D341Med (cell line): ENCODE measurements around the gene ENSA.
"Not testable (repeated sequence)": the region's sequence is repeated elsewhere in the genome, so short reads cannot be mapped to it uniquely, and the experiment has no call there.

Experiments used
- DNase-seq: peaks from one replicate; pipeline ENCODE4 v3.0.0; 2012; ENCODE audit warnings: low spot score

The ENSA gene, protein sequence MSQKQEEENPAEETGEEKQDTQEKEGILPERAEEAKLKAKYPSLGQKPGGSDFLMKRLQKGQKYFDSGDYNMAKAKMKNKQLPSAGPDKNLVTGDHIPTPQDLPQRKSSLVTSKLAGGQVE

DNA sequence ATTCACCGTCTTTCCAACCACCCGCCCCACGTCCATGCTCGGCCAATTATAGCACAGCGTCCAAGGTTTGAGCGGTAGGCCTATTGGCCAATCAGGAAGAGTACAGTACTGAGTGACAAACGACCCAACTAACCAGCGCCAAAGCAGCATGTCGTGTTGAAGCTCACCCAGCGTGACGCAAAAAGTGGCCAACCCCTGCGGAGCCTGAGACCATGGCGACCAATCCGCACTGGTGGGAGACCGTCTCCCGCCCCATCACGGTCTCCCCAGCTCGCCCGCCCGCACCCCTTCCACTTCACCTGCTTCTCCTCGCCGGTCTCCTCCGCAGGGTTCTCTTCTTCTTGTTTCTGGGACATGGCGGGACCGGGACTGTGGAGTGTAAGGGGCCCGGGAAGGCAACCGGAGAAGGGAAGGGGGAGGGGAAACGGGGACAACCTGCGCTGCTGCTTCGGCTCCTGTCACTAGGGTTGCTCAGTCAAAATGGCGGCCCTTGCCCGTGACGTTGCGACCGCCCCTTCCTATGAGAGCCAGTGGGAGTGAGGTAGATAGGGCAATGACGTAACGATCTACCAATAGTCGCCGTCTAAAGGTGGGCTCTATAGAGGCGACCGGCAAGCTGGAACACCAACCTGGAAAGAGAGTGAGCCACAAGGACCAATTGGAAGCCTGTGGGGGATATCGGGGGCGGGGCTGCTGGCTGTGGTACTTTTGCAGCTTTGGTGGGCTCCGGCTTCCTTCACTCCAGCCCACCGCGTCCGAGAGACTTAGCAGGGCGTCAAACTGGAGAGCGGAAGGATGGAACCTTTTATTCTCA, at the start of gene ENSA:
TSS of gene ENSA (minus strand) at position 498 of the 814 bp plus-strand sequence. CDS start at position 356, 142 bp downstream.
- DNase-seq: peak; percentile 95

DNA sequence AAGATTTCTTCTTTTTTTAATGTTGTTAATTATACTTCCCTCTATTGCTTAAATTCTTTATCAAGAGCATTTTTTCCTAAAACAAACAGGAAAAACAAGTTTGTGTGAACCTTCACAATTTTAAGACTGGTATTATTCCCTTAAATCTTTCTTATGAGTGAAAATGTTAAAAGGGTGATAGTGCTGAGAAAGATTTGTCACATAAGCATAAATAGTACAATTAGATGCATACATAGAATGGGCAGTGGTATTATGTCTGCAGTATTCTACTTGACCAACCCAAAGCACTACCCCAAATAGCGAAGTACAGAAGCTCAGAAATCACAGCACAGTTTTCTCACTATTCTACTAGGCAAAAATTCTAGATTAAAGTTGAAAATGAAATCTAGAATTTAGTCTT, 49.6 kb upstream of the ENSA start:
- DNase-seq: no peak

DNA sequence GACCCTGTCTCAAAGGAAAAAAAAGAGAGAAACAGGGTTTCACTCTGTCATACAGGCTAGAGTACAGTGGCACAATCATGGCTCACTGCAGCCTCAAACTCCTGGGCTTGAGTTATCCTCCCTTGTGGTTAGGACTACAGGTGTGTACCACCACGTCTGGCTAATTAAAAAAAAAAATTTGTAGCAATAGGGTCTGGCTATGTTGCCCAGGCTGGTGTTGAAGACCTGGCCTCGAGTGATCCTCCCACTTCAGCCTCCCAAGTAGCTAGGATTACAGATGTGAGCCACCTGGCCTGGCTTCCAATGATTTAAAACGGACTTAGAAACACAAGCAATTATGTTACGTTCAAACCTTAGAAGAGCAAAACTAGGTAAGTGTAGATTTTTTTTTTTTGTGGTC, 45.5 kb upstream of the ENSA start:
- DNase-seq: no peak

DNA sequence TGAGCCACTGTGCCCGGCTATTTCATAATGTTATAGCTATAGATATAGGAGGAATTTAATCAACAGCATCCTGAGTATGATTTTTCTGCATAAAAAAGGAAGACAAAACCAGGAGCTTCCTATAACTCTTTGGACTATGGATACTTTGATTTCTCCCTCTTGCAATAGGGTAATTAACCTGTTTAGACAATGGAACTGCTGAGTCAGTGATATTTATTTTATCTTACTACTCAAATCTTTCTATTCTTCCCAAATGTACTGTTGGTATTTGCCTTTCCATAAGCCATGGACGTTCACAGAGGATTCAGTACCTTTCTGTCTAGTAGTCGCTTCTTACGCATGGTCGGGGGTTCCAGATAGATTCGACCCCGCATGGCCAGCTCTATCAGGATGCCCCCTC, 33.9 kb upstream of the ENSA start:
- no peak for DNase-seq

DNA sequence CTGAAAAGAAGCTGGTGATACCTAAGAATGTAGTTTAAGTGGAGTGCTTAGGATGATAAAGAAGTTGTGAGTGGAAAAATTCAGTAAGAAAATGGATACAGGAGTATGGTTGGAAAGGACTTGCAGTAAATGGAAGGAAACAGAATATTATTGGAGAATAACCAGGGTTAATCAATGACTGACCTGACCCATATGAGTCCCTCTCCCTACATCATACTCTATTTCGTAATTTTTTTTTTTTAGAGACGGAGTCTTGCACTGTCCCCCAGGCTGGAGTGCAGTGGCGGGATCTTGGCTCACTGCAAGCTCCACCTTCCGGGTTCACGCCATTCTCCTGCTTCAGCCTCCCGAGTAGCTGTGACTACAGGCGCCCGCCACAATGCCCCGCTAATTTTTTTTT, 33.4 kb upstream of the ENSA start:
- DNase-seq: no peak

DNA sequence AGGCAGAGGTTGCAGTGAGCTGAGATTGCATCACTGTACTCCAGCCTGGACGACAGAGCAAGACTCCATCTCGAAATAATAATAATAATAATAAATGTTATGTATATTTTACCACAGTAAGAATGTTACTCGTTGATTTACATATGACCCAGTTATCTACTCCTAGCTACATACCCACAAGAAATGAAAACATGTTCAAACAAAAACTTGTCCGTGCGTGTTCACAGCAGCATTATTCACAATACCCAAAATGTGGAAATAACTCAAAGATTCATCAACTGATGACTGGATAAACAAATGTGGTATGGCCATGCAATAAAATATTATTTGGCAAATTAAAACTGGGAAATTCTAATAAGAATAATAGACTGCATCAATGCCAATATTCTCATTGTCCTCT, 31.7 kb upstream of the ENSA start:
- DNase-seq: no peak

DNA sequence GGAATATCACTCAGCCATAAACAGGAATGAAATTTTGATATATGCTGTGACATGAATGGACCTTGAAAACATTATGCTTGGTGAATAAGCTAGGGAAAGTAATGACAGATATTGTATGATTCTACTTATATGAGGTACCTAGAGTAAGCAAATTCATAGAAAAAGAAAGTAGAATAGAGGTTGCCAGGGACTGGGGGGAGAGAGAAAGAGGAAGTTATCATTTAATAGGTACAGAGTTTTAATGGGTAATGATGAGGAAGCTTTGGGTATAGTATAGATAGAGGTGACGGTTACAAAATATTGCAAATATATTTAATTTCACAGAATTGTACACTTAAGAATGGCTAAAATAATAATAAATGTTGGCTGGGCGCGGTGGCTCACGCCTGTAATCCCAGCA, 31.2 kb upstream of the ENSA start:
- DNase-seq: no peak

DNA sequence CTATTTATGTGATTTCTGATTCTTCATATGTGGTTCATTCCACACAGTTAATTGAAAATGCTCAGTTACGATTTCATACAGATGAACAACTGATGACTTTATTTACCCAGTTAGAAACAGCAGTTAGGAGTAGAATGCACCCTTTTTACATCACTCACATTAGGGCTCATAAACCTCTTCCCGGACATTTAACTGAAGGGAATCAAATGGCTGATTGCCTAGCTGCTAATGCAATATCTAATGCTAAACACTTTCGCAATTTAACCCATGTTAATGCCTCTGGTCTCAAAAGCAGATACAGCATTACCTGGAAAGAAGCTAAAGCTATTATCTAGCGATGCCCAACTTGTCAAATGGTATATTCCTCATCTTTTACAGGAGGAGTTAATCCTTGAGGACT, 27.7 kb upstream of the ENSA start:
- not testable (repeated sequence) for DNase-seq

DNA sequence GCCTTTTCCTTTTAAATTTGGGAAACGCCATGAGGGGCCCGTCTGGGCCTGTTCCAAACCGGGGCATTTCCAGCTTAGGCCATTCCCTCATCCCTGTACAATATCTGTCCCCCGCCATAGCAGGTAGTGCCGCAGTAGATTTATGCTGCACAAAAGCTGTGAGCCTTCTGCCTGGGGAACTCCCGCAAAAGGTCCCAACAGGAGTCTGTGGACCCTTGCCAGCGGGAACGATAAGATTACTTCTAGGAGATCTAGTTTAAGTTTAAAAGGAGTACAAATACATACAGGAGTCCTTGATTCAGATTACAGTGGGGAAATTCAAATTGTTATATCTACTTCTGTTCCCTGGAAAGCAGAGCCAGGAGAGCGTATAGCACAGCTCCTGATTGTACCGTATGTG, 25.2 kb upstream of the ENSA start:
- not testable (repeated sequence) for DNase-seq

DNA sequence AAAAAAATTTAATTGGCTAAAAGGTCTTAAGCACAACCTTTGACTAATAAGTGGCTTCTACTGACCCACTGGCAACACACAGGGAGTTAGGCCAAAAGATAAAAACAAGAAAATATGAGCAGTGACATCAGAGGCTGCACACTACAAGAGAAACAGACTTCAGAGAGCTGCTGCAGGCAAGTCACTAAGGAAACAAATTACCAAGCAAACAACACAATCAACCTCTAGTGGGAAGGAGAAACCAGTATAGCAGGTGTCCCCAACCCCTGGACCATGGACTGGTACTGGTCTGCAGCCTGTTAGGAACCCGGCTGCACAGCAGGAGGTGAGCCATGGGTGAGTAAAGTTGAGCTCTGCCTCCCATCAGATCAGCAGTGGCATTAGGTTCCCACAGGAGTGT, 20.8 kb upstream of the ENSA start:
- no peak for DNase-seq

DNA sequence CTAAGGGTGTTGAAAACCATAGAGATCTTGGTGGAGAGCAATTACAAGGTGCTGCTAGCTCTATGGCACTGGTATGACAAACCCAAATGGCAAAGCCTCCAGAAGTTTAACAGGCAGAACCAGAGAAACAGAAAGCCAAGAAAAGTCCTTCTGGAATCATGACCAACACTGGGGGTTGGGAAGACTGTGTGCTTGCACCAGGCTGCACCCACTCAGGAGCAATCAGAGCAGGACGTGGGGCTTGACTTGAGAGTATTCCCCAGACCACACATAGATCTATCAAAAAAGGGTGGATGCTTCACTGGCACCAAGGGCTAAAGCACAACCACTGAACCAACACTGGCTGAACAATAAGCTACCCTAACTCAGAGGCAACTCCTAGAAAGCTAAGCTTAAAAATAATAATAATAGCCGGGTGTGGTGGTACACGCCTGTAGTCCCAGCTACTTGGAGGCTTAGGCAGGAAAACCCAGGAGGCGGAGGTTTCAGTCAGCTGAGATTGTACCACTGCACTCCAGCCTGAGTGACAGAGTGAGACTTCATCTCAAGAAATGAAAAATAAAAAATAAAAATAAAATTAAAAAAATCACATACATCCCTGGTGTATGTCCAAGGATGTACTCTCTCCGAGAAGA, 20.1 kb upstream of the ENSA start:
- no peak for DNase-seq

DNA sequence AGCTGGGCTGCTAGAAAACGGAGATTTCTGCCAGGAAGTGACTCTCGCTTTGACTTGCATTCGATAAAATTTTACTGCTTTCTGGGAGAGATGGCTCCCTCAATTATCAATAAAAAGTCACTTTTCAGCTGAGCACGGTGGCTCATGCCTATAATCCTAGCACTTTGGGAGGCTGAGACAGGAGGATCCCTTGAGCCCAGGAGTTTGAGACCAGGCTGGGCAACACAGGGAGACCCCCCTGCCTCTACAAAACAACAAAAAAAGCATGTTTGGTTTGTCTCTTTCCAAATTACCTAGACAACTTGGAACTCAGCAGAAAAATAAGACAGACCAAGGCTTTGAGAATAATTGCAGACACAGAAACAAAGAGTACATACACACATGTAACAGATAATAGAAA, 12.9 kb upstream of the ENSA start:
- DNase-seq: no peak

DNA sequence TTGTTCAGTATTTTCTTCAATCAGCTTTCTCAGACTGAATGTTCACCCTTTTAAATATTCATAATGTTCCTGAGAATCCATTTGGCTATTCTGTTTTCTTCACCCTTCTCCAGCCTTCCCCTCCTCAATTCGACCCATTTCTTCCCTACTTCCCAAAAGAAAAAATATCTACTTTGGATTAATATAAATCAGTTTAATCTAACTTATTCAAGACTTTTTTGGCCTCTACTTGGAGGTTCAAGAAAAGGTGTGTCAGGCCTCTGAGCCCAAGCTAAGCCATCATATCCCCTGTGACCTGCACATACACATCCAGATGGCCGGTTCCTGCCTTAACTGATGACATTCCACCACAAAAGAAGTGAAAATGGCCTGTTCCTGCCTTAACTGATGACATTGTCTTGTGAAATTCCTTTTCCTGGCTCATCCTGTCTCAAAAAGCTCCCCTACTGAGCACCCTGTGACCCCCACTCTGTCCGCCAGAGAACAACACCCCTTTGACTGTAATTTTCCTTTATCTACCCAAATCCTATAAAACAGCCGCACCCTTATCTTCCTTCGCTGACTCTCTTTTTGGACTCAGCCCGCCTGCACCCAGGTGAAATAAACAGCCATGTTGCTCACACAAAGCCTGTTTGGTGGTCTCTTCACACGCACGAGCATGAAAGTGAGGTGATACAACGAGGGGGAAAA, 11.9 kb upstream of the ENSA start:
- not testable (repeated sequence) for DNase-seq

DNA sequence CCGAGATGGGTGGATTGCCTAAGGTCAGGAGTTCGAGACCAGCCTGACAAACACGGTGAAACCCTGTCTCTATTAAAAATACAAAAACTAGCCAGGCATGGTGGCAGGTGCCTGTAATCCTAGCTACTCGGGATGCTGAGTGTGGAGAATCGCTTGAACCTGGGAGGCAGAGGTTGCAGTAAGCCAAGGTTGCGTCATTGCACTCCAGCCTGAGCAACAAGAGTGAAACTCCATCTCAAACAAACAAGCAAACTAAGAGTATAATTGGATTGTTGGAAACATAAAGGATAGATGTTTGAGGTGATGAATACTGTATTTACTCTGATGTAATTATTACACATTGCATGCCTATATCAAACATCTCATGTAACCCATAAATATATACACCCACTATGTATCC, 9.0 kb upstream of the ENSA start:
- not testable (repeated sequence) for DNase-seq

DNA sequence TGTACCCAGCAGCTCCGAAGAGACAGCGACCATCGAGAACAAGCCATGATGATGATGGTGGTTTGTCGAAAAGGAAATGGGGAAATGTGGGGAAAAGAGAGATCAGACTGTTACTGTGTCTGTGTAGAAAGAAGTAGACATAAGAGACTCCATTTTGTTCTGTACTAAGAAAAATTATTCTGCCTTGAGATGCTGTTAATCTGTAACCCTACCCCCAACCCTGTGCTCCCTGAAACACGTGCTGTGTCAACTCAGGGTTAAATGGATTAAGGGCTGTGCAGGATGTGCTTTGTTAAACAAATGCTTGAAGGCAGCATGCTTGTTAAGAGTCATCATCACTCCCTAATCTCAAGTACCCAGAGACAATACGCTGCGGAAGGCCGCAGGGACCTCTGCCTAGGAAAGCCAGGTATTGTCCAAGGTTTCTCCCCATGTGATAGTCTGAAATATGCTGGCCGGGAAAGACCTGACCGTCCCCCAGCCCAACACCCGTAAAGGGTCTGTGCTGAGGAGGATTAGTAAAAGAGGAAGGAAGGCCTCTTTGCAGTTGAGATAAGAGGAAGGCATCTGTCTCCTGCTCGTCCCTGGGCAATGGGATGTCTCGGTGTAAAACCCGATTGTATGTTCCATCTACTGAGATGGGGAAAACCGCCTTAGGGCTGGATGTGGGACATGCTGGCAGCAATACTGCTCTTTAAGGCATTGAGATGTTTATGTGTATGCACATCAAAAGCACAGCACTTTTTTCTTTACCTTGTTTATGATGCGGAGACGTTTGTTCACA, 5.6 kb upstream of the ENSA start:
- DNase-seq: not testable (repeated sequence)

DNA sequence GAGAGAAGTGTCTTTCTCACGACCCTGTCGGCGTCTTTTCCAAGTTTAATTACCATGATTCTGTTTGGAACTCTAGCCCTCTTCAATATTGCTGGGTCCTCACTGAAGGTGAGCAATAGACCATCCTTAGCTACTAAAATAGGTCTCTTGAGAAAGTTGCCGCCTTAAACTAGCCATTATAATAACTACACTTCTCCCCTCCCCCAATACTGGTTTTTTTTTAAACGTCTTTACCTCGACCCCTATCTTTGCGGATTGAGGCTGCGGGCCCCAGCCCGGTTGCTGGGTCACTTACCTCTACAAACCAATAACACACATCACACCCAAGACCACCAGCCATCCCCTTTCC, 672 bp downstream of the ENSA start:
- DNase-seq: no peak

DNA sequence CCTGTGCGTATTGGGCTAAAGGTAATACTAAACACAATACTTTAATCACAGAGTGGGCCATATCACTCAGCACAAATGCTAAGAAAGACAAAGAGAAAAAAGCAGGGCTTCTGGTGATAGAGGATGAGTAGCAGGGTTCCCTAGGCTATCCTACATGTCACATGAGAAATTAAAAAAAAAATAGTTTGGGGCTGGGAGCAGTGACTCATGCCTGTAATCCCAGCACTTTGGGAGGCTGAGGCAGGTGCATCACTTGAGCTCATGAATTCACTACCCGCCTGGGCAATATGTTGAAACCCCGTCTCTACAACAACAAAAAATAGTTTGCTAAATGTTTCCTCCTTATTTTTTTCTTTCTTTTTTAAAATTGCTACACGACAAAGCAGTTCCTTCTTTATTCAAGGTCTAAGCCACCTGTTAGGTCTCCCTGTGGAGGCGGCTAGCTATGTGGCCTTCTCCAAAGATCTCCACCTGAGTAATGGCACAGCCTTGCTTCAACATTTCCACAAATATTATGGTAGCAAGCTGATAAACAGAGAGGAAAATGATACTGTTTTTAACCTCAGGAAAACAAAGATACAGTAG, 1.5 kb downstream of the ENSA start:
- no peak for DNase-seq

DNA sequence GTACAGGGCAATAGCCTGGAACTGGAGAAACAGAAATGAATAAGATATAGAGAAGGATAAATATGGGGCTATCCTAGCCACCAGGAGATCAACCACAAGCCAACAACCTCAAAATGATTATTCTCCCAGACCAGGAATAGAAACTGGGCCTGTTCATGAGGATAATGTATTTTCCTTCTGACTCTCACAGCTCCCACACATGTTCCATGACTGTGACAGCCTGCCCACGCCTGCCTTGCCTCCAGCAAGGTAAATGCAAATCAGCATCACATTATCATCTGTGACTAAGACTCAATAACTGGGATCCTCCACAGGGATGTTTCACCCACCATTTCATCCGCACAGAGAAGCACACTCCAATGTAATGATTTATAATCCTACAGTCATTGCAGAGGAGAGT, 3.3 kb downstream of the ENSA start:
- DNase-seq: no peak

DNA sequence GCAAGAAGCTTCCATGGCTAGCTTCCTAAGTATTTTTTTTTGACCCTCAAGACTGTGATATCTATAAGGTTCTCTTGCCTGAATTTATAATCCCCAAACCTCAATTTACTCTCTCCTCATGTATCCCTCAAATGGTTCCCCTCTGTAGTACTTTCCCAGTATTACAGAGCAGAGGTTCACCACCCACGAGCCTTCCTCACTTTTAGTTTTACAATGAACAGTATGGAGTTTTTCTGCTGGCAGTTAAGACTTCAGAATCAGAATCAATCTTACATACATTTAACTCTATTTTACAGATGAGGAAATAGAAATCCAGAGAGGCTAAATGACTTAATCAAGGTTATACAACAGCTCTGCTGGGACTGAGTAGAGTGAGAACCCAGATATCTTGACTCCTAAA, 4.9 kb downstream of the ENSA start:
- DNase-seq: not testable (repeated sequence)

DNA sequence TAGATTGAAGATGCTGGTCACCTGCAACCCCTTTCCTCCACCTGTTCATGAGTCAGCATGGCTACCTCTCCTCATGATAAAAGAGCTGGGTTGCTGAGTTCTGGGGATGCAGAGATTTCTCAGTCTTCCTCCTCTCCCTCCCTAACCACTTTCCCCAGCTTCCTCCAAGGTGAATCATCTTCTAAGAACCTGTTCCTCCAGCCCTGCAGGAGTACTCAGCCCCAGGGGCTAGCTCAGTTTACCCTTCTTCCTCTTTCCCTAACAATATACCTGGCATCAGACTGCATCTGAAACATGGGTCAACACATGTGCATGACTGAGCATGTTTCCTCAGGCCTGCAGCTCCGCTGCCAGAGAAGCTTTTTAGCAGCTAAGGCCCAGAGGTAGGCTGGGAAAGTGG, 5.3 kb downstream of the ENSA start:
- DNase-seq: not testable (repeated sequence)

DNA sequence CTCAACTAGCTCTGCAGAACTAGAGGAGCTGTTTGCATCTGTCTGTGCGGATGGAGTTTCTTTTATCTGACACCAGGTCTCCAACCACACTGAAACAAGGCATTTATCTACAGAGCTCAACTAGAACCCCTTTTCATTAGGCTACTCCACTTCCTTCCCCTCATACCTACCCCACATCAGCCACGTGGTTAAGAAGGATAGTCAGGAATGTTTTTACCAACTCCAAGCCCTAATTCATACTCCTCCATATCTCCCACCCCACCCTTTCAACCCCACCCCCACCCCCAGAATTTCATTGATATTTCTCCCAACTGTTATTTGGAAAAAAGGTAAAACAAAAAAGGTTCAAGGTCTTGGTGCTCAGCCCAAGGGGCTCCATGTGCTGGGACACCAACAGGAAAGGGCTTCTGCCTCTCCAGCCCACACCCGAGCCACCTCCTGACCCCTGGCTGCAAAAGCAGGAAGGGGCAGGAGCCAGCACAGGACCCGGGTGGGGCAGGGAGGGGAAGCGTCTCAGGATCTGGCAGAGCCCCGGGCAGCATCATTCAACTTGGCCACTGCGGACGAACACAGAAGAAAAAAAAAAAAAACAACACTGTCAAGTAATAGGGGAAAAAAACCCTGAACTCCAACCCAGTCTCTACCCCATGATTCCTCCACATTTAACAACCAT, 7.0 kb downstream of the ENSA start:
- DNase-seq: no peak
